ENCODE data around the gene SOHLH1.

DNA sequence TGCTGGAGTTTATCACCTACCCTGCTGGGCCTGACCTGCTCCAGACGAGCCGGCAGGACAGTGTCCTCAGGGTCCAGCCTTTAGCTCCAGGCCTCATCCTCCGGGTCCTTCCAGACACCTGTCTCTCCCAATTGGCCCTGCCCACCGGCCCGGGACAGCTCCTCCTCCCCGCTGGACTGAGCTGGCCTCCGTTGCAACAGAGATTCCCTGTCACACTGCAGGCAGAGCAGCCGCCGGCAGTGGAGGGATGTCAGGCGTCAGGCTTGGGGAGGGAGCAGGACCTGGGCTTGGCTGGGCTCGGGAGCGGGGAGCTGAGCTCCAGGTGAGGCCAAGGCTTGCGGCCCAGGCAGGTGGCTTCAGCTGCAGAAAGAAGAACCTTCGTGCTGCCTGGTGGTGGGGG lies 4.4 kb upstream of the SOHLH1 start:
- TF ChIP-seq, protein P1, sequence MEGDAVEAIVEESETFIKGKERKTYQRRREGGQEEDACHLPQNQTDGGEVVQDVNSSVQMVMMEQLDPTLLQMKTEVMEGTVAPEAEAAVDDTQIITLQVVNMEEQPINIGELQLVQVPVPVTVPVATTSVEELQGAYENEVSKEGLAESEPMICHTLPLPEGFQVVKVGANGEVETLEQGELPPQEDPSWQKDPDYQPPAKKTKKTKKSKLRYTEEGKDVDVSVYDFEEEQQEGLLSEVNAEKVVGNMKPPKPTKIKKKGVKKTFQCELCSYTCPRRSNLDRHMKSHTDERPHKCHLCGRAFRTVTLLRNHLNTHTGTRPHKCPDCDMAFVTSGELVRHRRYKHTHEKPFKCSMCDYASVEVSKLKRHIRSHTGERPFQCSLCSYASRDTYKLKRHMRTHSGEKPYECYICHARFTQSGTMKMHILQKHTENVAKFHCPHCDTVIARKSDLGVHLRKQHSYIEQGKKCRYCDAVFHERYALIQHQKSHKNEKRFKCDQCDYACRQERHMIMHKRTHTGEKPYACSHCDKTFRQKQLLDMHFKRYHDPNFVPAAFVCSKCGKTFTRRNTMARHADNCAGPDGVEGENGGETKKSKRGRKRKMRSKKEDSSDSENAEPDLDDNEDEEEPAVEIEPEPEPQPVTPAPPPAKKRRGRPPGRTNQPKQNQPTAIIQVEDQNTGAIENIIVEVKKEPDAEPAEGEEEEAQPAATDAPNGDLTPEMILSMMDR (IDR thresholded peaks at IDR 0.05) = no peak
- TF ChIP-seq POLR2A (IDR thresholded peaks at IDR 0.05) = no peak

All from esophagus squamous epithelium (tissue), 4 donors.